ENCODE data around the gene GPR52. TPM values are rescaled to one million over a fixed set of nuclear protein-coding genes. Genes with fewer than 3 reads are reported as not detected.
"Not testable (repeated sequence)": the region's sequence is repeated elsewhere in the genome, so short reads cannot be mapped to it uniquely, and the experiment has no call there.

The GPR52 gene, protein sequence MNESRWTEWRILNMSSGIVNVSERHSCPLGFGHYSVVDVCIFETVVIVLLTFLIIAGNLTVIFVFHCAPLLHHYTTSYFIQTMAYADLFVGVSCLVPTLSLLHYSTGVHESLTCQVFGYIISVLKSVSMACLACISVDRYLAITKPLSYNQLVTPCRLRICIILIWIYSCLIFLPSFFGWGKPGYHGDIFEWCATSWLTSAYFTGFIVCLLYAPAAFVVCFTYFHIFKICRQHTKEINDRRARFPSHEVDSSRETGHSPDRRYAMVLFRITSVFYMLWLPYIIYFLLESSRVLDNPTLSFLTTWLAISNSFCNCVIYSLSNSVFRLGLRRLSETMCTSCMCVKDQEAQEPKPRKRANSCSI
- 0.30 TPM in 1 of 2 replicates, not detected in the other for total RNA-seq (2014; rRNA removed; shearing (Covaris generic))
- polyA plus RNA-seq (2015; cell fraction: cytosol; rRNA removed) = not detected in 2 replicates
- polyA plus RNA-seq (2015; cell fraction: nucleus; rRNA removed) = 0.12 and 0.22 TPM in 2 replicates

DNA sequence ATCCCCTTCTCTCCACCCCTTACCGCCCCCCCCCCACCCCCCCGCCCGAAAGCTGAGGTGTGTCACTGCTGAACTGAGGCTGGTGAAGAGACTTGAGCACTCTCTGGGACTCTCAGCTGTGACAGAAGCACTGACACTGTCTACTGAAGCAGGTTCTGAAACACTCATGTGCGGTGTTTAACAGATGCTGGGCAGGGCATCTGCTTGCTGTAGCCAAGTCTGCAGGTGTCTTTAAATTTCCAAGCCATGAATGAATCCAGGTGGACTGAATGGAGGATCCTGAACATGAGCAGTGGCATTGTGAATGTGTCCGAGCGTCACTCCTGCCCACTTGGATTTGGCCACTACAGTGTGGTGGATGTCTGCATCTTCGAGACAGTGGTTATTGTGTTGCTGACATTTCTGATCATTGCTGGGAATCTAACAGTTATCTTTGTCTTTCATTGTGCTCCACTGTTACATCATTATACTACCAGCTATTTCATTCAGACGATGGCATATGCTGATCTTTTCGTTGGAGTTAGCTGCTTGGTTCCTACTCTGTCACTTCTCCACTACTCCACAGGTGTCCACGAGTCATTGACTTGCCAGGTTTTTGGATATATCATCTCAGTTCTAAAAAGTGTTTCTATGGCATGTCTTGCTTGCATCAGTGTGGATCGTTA, at the start of gene GPR52:
Gene GPR52, plus strand, starts transcription at position 99 of the 665 bp plus-strand sequence. Its CDS starts 148 bp downstream, at position 247.
- DNase-seq (ENCODE audit: low read depth) = no peak

DNA sequence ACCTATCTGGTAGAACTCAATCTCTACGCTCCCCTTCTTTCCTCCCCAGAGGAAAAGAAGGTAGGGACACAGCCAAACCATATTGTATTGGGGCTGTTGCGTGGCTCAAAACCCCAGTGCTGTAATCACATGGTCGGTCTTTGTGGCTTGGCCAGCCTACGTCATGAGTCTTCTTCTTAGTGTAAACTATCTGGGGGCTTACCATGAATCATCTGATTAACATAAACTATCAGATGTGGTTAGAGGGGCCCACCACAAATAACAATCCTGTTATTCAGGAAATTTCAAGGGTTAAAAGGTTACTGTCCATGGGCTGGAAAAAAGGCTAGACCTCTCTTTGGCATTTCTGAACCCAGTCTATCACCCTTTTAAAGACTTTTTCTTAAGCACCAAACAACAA, 49.5 kb upstream of the GPR52 start:
- peak; percentile 58 for DNase-seq (ENCODE audit: low read depth)

DNA sequence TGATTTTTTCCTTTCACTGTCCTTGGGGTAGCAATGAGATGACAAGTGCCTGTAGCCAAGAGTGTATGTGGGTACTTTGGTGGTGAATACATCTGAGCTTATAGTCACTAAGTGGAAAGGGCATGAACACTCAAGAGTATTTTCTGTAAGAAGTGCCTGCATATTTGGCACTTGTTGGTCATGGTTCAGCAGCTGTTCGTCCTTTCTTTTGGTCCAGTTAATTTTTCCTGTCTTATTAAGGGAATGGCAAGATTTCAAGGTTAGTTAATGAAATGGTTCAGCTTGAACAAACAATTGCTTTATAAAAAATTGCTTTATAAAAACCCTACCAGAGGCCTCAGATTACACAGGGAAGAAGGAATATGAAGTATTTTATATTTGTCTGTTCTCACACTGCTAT, 48.6 kb upstream of the GPR52 start:
- no peak for DNase-seq (ENCODE audit: low read depth)

DNA sequence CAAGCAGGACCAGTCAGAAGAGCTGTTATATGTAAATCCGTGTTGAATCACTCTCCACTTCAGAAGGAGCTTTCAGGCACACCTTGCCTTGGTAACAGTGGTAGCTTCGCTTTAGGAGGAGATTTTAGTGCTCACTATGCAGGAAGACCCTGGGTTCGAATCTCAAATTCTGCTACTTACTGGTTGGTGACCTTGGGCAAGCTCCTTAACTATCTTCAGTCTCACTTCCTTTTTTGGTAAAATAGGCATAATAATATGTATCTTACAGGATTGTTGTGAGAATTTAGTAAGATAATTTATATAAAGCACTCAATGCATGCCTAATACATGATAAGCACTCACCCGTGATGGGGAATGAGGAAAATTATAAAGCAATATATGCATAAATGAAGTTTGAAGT, 46.7 kb upstream of the GPR52 start:
- no peak for DNase-seq (ENCODE audit: low read depth)

DNA sequence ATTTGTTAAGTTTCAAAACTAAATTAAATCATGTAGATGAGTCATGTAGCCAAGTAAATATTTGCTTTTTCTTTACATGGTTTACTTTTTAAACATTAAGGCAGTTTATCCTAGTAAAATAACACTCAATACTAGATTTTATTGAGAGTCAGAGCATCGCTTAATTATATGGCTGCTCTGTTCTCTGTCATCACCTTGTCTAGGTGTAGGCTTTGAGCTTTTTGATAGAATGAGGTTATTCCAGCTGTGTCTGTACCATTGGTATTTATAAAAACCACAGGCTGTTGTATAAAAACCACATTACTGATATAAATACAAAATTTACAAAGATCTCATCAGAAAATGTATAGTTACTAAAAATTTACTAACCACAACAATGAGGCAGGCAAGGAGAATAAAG, 42.5 kb upstream of the GPR52 start:
- DNase-seq (ENCODE audit: low read depth) = no peak

DNA sequence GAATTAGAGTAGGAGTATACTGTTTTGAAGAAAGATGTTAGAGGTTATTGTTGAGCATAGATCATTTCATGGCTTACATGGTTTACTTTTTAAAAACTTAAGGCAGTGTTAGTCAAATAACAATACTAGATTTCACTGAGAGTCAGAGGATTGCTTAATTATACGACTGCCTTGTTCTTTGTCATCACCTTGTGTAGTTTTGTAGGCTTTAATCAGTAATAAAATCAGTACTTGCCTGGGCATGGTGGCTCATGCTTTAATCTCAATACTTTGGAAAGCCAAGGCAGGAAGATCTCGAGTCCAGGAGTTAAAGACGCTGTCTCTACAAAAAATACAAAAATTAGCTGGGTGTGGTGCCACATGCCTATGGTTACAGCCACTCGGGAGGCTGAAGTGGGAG, 41.3 kb upstream of the GPR52 start:
- DNase-seq (ENCODE audit: low read depth) = no peak

DNA sequence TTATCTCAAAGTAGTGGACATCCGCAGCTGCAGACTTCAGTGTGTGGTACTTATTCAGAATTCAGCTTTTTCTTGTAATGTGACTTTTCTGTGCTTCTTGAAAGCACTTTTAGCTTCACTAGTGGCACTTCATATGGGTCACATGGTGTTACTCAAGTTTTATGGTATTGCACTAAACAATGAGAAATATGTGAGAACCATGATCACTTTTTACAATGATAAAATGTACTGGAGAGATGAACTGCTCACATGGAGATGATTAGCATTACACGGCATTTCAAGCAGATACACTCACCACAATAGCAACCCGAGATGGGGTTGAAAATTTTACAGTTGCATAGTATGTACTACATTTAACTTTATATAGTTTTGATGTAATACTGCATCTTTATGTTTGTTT, 40.1 kb upstream of the GPR52 start:
- DNase-seq (ENCODE audit: low read depth) = no peak

DNA sequence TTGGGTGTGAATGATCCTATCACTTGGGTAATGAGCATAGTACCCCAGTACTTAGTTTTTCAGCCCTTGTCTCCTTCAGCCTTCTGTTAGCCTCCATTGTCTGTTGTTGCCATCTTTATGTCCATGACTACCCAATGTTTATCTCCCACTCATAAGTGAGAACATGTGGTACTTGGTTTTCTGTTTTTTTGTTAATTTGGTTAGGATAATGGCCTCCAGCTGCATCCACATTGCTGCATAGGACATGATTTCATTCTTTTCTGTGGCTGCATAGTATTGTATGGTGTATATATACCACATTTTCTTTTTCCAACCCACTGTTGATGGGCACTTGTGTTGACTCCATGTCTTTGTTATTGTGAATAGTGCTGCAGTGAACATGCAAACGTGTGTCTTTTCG, 39.6 kb upstream of the GPR52 start:
- DNase-seq (ENCODE audit: low read depth) = no peak

DNA sequence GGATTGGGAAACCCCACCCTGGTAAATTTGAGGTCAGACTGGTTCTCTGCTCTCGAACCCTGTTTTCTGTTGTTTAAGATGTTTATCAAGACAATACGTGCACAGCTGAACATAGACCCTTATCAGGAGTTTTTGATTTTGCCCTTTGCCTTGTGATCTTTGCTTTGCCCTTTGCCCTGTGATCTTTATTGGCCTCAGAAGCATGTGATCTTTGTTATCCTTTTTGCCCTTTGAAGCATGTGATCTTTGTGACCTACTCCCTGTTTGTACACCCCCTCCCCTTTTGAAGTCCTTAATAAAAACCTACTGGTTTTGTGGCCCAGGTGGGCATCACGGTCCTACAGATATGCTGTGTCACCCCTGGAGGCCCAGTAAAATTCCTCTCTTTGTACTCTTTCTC, 38.0 kb upstream of the GPR52 start:
- DNase-seq (ENCODE audit: low read depth) = not testable (repeated sequence)

DNA sequence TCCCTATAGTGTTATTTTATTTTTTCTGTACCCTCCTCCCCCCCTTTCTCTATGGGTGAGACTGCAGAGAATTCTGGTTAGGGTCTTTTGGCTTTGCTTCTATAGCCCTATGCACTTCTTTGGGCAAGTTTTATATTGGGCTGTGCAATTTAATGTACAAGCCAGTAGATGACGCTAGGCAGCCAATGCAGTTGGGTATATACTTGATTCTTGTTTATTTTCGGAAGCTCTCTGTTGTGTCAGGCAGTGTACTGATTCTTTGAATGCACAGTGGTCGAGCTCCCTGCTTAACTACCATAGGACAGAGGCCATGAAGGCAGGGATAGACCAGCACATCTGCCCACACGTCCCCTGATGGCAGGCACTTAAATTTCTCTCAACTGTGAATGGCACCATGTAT, 34.1 kb upstream of the GPR52 start:
- peak; percentile 45 for DNase-seq (ENCODE audit: low read depth)

DNA sequence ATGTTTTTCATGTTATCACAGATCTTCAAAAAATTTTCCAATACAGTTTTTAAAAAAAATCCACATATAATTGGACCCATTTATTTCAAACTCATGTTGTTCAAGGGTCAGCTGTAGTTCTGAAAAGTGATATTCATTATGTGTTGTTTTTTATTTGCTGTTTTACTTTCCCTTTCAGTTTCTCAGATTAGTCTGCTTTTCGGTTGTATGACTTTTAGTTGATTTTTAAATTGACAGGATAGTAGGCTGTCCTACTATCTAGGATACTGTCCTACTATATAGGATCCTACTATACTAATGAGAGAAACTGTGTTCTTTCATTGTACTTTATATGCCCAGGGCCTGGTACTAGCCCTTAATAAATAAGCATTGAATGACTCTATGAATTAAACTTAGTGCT, 33.6 kb upstream of the GPR52 start:
- DNase-seq (ENCODE audit: low read depth) = peak; percentile 7

DNA sequence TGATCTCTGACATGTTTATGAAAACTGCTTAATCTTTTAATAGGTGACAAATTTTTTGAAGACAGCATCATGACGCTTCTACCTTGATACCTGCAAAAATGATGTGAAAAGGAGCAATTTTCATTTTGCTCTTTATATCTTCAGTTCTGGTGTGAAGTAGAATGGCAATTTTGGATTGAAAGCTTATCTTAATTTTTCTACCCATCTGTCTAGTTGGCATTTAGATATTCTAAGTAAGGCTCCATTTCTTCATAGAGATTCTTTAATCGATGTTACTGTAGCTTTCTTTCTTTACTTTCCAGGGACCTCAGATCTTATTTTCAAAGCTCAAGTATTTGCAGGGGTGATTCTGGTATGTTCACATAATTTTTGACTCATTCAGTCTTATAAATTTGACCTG, 32.3 kb upstream of the GPR52 start:
- DNase-seq (ENCODE audit: low read depth) = no peak

DNA sequence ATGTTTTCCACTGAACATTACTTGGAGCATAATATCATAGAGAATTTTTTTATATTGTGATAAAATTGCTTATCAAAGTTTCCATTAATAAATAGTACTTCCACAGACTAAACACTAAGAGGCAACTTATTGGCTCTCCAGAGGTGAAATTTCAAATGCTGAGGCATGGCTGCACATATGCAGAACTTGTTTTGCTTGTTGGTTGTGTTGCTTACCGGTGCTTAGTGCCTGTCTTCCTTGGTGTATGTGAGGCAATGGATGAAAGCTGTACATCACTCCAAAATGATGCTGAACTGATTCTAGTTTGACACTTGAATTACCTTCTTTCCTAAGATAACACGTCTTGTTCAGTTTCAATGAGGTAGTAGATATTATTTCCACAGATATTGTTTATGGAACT, 29.8 kb upstream of the GPR52 start:
- DNase-seq (ENCODE audit: low read depth) = no peak

DNA sequence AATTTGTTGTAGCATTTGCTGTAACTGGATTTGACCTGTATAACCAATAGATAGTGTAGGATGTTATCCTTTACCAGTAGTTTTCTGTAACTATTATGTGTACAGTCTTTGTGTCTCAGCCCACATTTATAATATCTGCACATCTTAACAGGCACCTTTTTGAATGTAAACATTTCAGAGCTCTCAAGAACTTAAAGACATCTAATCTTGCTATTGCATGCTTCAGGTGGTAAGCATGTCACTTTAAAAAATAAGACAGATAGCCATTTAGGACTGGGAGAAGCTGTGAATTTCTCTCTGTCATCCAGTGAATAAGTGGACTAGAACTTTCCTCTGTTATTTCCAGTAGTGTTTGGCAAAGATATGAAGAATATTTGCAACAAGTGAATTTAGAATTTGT, 22.6 kb upstream of the GPR52 start:
- no peak for DNase-seq (ENCODE audit: low read depth)

DNA sequence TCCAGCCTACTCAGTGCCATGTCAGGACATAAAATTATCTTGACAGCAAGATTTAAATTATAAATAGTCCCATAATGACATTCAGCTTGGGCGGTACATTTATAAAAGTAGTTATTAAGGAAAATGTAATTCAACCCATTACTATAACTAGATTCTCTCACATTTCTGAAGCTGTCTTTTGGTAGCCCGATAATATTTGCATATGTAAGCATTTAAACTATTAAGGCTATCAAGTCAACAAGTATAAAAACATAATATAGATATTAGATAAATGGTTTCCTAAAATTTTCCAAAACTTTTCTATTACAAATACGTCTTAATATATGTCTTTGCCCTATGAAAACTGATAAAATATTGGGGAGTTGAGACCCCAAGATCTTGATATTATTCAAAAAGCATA, 21.6 kb upstream of the GPR52 start:
- no peak for DNase-seq (ENCODE audit: low read depth)

DNA sequence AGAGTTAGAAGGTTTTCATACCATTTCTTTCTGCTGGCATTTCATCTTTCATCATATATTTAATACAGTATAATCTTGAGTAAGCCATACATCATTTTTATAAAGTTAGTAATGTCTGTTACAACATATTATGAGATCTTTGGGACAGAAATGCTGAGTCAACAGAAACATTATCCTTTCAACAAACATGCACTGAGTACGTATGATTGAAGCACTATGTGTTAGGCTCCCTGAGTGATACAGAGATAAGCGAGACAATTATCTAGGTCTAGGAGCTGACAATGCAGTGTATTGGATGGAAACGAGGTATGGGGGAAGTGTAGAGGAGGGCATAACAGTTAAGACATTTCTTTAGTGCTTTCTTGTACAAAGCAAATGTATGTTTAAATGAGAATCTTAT, 19.7 kb upstream of the GPR52 start:
- no peak for DNase-seq (ENCODE audit: low read depth)

DNA sequence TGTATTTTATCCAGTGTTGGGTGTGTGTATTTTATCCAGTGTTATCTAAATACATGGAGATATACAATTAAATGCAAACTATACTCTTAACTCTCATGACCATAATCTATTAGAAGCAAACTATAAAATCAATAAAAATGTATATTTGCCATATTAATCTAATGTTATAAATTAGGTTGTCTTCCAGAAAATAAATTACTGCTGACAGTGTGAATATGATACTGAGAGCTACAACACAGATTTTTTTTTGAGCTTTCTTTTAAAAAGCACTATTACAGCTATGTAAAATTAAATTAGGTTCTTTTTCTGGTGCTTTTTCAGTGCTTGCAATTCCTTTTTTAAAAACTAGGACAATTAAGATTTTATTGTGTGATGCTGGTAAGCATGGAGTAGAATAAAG, 19.0 kb upstream of the GPR52 start:
- DNase-seq (ENCODE audit: low read depth) = no peak

DNA sequence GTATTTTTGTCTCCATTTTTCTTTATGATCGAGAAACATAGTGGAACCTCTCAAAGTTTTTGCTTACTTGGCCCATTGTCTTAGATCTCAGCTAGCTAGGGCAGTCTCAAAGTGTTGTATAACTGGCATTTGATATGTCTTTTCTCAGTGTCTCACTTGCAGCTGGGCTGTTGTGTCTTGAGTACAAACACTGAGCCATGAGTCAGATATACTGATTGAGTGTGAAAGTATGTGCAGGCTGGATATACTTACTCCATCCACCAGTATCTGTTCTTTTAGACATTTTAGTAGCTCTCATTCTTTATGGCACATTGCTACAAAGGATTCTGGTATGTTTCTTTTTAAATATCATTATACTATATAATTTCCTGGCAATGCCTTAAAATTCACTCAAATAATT, 14.3 kb upstream of the GPR52 start:
- DNase-seq (ENCODE audit: low read depth) = peak; percentile 42

DNA sequence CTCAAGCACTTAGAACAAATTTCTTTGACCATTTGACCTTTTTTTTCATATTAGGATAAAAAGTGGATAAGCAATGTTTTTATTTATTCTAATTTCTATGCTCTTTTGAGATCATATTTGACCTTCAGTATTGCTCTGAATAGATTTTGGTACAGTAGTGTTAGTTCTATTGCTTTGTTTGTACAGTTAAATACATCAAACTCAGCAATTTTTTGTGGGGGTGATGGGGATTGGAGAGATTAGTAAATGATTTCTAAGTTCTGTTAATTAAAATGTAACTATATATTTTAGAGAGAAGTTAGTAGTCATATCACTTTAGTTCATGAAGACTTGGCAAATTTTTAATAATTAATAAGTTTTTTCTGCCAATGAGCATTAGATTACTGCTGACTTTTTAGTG, 2.4 kb upstream of the GPR52 start:
- DNase-seq (ENCODE audit: low read depth) = no peak

DNA sequence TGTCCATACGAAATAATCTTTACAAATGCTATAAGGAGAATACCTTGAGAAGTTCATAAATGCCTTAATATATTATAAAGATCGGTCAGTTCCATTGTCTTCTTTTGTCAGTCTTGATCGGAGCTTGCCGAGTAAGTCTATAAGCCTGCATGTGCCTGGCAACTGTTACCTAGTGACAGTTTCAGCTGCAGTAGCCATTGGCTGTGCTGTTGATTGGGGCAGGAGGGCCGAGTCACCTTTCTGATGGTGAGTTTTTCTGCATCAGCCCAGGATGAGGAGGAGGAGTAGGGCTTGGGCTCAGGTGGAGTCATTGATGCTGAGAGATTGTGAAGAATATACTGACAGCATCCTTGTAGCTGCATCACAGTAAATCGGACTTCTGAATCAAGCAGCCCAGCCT, 1.9 kb upstream of the GPR52 start:
- DNase-seq (ENCODE audit: low read depth) = no peak

DNA sequence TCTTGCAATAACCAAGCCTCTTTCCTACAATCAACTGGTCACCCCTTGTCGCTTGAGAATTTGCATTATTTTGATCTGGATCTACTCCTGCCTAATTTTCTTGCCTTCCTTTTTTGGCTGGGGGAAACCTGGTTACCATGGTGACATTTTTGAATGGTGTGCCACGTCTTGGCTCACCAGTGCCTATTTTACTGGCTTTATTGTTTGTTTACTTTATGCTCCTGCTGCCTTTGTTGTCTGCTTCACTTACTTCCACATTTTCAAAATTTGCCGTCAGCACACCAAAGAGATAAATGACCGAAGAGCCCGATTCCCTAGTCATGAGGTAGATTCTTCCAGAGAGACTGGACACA, 743 bp downstream of the GPR52 start:
- DNase-seq (ENCODE audit: low read depth) = no peak

DNA sequence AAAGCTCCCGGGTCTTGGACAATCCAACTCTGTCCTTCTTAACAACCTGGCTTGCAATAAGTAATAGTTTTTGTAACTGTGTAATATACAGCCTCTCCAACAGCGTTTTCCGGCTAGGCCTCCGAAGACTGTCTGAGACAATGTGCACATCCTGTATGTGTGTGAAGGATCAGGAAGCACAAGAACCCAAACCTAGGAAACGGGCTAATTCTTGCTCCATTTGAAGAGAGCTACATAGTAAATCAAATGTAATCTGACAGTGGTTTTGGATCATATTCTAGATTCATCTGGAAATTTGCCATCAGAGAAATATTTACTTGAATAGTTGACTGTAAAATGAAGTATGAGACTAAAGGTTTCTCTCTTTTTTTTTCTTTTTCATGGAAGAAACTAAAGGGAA, 1.2 kb downstream of the GPR52 start:
- no peak for DNase-seq (ENCODE audit: low read depth)

DNA sequence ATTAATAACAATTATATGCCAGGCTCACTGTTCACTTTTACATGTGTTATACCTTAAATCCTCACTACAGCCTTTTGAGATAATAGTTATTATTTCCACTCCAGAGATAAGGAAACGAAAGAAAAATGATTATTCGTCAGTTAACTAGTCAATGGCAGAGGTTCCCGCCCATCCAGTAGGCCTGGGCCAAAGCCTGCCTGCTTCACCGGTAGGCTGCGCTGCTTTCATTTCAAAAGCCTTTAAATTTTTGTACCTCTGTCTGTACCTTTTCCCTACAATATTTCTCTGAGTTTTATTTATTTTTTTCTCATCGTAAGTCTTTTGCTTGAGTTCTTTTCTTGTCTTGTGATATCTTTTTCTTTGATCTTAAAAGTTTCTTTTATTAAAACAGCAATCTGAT, 3.6 kb downstream of the GPR52 start:
- DNase-seq (ENCODE audit: low read depth) = no peak
